Glomerular endothelial cell (primary cell): Measurements from ENCODE around the gene SYCP2. TPM values are rescaled to one million over a fixed set of nuclear protein-coding genes. Genes with fewer than 3 reads are reported as not detected.

Experiments
- DNase-seq: peaks from one replicate; pipeline ENCODE4 v3.0.0-alpha.2; 2011; ENCODE audit warnings: low read depth, low spot score; ENCODE audit errors: extremely low read depth
- total RNA-seq: library from RNA; depleted of rRNA; stranded (reverse); fragments of >200 nt; gene quantifications from 2 replicates; pipeline ENCODE4 v1.2.3, GENCODE V29; 2015

Gene SYCP2
- total RNA-seq, 1 donor from 2014 or later: 0.23 TPM

GRCh38 chr20:59945731-59946130 lies 12.3 kb upstream of the SYCP2 start:
- DNase-seq: no peak

- no peak for DNase-seq
Observed at GRCh38 chr20:59945175-59945574, 11.7 kb upstream of the SYCP2 start.

- no peak for DNase-seq
Observed at GRCh38 chr20:59944726-59945125, 11.3 kb upstream of the SYCP2 start.

DNA sequence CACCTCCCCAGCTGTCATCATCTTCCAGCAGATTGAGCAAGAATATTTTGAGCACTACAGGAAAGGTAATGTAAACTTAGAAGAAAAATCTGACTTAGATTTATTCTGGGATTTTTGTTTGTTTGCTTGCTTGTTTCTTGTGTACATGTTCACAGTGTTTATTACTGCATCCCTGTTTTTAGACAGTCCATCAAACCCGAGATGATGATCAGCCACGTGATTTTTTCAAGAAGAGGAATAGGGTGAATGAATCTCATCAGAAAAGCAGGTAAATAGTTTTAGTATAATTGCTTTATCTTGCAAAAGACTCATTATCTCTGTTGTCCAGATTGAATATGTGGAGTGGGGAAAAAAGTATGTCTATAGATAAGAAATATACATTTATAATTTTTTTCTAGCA lies 8.8 kb upstream of the SYCP2 start:
- DNase-seq: no peak

- DNase-seq: no peak
Observed at GRCh38 chr20:59940956-59941294, 7.5 kb upstream of the SYCP2 start.

DNA sequence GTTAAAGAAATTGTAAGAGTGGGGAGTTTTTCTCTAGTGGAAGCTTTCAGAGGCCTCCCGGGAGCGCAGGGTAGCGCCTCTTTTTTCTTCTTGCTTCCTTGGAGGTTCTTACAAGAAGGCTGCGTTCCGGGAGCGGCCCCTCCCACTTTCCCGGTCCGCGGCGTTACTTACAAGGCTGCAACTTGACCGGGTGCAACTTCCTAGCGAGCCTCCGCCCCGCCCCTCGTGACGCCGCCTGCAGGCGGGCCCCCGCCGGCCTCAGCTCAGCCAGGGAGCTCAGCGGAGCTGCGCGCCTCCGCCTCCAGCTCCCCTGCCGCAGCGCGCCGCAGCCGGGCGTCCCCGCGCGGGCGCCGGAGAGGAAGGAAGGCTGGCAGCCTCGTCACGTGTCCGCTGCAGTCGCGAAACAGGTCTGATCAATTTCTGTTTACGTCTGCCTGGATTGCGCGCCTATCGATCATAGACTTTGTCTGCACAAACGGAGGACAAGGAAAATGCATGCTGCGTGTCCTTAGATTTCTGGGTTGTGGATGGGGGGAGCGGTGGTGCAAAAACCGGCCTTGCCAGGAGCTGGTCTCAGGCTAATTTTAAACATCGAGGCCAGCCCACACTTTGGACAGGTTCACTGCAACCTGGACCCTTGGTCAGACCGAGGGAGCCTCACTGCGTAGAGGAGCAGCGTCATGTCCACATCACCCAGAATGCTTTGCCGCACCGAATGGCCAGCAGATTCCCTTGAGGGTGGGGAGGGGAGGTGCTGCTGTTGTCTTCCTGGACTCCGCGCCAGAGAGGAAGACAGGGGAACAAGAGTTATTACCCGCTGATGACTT lies 6.9 kb upstream of the SYCP2 start, which contains the start of the genes FAM217B and PPP1R3D:
FAM217B (plus strand) TSS at position 261 of the 827 bp plus-strand sequence. CDS start 3,555 bp downstream, outside the sequence.
PPP1R3D (minus strand) TSS at position 177 of the 827 bp plus-strand sequence. CDS start 374 bp downstream, outside the sequence.
- peak; percentile 55 for DNase-seq

DNA sequence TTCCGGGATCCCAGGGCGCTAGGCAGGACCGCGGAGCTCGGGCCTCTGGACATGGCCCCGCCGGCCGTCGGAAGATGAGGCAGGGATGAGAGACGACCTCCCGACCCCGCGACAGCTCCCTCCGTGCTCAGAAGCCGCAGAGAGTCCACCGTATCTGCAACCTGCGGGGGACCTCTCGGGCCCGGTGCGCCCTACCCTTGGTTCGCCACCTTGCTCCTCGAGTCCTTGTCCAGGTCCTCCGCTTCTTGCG lies 6.4 kb upstream of the SYCP2 start:
- DNase-seq: no peak

DNA sequence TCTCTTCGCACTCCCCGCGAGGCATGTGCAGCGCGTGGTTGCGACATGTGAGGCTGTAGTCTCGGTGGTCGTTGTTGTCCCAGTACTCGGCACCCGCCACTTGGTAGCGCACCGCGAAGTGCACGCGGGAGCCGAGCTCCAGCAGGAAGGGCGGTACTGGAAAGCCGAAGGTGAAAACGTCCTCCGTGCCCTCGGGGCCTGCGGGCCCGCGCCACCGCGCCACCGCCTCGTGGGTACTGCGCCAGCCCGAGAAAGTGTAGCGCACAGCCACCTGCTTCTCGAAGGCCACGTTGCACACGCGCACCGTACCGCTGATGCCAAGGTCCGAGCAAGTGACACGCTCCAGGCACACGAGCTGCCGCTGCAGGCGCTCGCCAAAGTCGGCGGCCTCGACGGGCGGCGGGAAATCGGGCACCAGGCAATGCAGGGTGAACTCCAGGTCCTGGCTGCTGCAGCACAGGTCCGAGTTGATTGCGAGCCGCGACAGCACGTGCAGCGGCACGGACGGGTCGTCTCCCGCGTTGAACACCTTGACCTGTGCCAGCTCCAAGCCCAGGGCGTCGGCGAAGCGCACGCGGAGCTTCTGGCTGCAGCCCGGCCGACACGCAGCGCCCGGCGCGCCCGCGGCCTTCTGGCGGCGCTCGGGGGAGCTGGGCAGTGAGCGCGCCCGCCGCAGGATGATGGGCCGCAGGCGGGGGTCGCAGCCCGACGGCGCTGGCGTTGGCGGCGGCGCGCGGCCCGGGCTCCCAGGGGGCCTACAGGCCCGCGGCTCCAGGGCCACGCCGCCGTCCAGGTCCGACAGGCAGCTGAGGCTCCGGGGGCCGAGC lies 5.8 kb upstream of the SYCP2 start:
- no peak for DNase-seq

DNA sequence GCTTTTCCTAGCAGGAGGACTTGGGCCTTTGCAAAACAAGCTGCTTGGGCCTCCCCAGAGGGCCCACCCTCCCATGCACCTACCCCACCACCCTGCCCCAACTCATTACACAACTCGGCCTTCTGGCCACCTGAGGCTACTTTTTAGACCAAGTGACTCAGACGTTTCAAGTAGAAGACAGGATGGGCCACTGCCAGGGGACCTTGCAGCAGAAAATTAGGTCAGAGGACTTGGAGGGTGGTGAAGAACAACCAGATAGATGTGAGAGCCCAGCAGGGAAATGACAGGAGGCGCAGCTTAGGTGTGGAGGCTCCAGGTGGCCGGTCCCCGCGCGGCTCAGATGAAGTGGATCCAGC lies 5.2 kb upstream of the SYCP2 start:
- no peak for DNase-seq

- DNase-seq: no peak
Observed at GRCh38 chr20:59938221-59938620, 4.8 kb upstream of the SYCP2 start.

DNA sequence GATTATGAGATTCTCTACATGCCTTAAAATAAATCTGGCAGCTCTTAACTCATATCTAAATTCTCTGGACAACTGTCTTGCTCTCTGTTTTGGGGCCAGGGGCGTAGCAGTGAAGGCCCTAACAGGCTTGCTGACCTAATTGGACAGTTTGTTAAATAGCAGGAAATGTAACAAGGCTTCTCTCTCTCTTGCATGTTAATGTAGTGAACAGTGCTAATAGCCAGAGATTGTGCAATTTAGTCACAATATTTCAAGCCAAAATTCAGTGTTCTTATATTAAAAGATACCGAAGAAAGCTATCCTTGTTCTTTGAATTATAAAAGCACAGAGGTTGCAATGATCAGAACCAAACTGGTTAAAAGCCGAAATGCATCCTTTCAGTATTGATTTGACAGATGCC lies 3.7 kb upstream of the SYCP2 start:
- no peak for DNase-seq

DNA sequence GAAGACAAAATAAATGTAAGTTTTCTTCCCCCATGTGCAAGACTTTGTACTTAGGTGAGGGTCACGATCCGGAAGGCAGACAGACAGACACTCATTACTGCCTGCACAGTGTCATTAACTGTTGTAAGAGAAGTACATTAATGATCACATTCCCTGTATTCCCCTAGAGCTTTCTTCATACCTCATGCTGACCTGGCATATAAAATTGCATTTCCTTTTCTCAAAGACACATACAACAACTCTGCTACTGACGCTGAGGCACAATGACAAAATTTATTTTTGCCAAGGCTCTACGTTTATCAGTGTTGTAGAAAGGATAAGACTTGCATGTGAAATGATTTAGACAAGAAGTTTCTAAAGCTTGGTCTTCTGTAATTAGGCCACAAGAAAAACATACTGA lies 3.0 kb upstream of the SYCP2 start:
- DNase-seq: no peak

GRCh38 chr20:59935457-59936185 lies 2.2 kb upstream of the SYCP2 start:
- no peak for DNase-seq

- DNase-seq: no peak
Observed at GRCh38 chr20:59933849-59934585, 580 bp upstream of the SYCP2 start.

GRCh38 chr20:59932616-59933295 lies 681 bp downstream of the SYCP2 start:
- DNase-seq: no peak

GRCh38 chr20:59931511-59932312 lies 1.7 kb downstream of the SYCP2 start:
- no peak for DNase-seq

DNA sequence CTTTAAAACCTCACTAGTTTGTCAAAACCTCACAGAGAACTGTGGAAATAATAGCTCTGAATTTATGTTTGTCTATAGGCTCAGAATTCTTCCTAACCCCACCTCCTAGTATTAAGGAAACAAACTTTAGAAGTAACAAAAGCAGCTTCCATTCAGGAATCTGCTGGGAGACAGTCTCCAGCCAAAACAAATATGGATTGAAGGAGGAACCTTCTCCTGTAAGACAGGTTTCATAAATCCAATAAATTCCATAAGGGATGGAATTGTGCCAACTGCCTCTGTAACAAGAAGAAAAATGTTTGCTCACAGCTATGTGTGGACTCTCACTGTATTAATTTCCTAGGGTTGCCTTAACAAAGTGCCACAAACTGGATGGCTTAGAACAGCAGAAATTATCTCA lies 7.5 kb downstream of the SYCP2 start:
- DNase-seq: no peak

DNA sequence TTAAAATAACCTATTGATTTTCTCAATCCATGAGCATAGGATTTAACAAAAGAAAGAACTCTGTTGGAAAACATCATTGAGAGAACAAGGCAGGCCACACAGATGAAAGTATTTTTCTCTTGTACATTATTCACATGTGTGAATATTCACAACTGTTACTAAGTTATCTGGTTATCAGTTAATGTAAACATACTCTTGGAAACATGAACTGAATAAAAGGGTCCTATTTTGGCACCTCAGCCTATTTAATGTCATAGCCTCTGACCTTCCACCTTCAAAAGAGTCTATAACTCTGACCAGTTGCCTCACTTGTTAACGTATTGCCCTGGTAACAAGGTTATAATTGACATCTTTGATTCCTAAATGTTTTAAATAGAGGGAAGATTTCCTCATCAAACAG lies 8.1 kb downstream of the SYCP2 start:
- no peak for DNase-seq

- DNase-seq: no peak
Observed at GRCh38 chr20:59923514-59923913, 9.9 kb downstream of the SYCP2 start.

DNA sequence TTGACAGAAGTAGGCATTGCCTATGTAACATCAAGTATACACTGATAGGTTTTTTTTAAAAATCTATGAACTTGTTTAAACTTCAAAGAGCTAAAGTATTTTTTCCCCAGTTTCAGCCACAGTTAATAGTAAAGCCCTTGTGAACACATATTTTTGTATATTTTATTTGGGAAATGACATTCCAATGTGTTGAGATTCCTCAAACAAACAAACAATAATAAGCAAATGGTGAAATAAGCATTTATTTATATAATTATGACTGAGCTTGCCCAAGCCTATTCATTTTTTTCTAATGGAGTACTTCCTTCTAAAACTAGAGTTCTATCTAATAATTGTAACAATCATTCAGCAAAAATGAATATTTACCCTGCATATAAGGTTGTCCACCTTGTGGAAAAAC lies 12.5 kb downstream of the SYCP2 start:
- no peak for DNase-seq
